Measurements from ENCODE around the gene TIMM10.

DNA sequence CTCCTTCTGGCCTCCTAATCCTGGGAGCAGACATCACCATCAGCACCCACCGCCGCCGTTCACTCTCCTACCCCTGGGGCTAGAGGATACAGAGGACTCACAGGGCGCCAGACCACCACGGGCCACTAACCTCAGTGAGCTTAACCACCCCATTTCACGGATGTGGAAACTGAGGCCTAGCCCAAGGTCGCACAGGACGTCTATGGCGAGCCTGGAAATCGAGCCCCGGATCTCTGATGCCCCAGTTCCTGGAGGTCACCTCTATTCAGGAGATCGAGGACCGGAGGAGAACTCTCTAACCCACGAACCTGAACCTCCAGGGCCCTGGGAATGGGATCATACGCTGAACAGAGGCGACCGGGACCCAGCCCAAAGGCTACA is 349 bp downstream of the TIMM10 start:
- no peak for TF ChIP-seq YY1 (IDR thresholded peaks at IDR 0.05; ENCODE audit: insufficient read depth, insufficient read length)
- TF ChIP-seq ZNF274 (IDR thresholded peaks at IDR 0.05; ENCODE audit: low read depth, low read length): no peak
- no peak for TF ChIP-seq SUZ12 (IDR thresholded peaks at IDR 0.05; ENCODE audit: extremely low read depth, insufficient read depth, insufficient read length)
